GM08714 (cell line): ENCODE data around the gene UGT3A2.

Experiments used
- H3K4me3 ChIP-seq: fragments of 200-500 bp; sonication (Bioruptor generic); 2 replicates; pipeline ENCODE4 v1.5.1; 2014; ENCODE audit warnings: mild to moderate bottlenecking, low read length, inconsistent platforms
- ZNF274 ChIP-seq: IDR thresholded peaks from 2 replicates; pipeline ENCODE4 v1.6.1; 2012; ENCODE audit warnings: mild to moderate bottlenecking, low read depth, low read length

Gene UGT3A2

GRCh38 chr5:36066540-36067210, at the start of gene UGT3A2:
UGT3A2 (minus strand) TSS chr5:36066882; CDS start chr5:36066789, 93 bp downstream.
- no peak within 1 kb of the TSS for H3K4me3 ChIP-seq
- no peak for TF ChIP-seq ZNF274

DNA sequence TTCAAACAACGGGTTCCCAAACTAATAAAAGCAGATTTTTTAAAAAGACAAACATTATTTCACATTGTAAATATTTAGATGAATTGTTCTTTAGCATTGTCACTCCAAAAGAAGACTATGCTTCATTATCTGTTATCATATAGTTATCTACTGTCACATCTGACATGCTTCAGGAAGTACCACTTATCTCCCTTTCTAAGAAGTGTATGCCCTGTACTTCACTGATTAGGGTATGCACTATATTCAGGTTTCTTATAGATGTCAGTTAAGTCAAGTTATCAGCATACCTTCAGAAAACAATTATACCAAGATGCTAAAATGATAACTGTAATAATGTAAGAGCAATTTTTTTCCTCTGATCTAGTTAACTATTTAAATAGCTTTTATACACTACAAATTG, 44.6 kb upstream of the UGT3A2 start:
- no peak for TF ChIP-seq ZNF274
- no peak overlapping the region for H3K4me3 ChIP-seq

DNA sequence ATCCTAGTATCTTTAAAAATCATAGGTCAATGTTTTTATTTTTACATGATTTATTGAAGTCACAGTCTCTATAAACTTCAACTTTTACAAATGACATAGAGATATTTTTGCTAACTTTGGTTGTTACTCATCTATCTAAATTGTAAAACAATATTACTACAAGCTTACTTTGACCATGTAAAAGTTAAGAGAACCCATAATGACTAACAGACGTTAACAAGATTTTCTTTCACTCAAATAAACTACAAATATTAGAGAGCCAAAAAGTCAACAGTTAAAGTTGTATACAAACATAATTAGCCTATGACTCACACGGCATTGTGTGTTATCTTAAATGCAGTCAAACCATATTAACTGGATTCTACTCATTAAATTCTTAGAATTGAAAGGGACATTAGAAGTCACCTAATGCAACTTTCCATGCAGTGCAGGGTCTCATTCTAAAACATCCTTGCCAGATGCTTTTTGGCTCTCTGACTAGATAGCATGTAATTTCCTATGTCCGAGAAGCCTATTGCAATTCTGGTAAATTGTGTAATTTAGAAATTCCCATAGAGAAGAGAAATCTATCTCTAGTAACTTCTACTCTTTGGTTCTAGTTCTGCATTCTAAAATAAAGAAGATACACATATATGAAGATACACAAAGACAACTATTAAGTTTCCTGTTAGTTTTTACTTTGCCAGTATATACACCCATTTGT, 42.2 kb upstream of the UGT3A2 start:
- H3K4me3 ChIP-seq: no peak overlapping the region
- no peak for TF ChIP-seq ZNF274

DNA sequence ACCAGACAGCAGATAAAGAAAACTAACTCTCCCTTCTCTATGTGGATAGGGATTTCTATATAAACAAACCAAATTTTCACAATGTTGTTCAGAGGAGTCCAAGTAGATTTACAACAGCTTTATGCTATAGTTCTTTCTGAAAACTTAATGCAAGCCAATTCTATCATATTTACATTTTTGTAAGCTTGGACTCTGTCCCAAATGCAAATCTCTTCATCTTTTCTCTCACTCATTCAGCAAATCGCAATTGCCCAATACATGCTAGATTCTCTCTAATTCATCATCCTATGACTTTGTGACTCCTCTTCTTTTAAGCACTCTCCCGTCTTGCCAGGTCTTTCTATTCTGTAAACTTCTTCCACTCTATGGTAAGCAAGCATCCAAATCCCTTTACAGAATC, 39.1 kb upstream of the UGT3A2 start:
- no peak overlapping the region for H3K4me3 ChIP-seq
- TF ChIP-seq ZNF274: no peak

DNA sequence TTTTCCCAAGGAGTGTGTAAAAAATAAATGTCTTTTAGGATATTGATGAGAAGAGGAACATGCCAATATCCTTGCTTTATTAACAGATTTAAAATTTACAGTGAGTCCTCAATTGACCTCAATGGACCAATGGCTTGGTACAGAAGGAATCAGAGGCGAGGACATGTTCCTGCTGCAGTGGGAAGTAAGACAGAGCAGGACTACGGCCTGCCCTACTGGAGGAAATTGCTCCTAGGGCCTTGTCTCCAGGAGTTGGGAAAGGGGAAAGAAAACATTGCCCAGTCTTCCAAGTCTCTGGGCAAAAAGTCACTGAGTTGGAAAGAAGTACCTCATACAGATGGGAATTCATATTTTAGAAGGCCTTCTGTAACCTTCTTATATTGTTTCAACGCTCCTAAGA, 33.1 kb upstream of the UGT3A2 start:
- no peak overlapping the region for H3K4me3 ChIP-seq
- TF ChIP-seq ZNF274: no peak

DNA sequence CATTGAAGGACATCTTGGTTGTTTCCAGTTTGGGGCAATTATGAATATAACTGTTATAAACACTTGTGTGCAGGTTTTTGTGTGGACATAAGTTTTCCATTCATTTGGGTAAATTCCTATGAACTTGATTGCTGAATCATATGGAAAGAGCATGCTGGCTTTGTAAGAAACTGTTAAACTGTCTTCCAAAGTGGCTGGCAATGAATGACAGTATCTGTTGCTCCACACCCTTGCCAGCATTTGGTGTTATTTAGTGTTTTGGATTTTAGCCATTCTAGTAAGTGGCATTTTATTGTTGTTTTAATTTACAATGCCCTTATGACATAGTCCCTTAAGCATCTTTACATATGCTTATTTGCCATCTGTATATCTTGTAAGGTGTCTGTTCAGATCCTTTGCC, 29.8 kb upstream of the UGT3A2 start:
- H3K4me3 ChIP-seq: no peak overlapping the region
- no peak for TF ChIP-seq ZNF274

DNA sequence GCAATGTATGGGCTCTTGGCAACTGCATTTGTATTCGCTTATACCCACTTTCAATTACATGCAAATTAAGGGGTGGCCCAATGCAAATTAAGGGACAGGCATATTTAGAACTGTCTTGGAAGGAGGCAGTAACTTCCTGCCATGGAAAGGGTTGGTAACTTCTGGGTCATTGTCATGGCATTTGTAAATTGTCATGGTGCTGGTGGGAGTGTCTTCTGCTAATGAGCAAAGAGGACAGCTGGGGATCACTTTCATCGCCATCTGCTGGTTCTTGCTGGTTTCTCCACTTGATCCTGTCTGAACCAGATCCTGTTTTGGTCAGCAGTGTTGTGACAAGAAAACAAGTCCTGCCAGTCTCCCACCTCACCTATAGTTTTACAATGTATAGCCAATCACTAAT, 23.3 kb upstream of the UGT3A2 start:
- no peak for TF ChIP-seq ZNF274
- H3K4me3 ChIP-seq: no peak overlapping the region

- no peak overlapping the region for H3K4me3 ChIP-seq
Measured at GRCh38 chr5:36079200-36079781, 12.6 kb upstream of the UGT3A2 start.

GRCh38 chr5:36078430-36078829, 11.7 kb upstream of the UGT3A2 start:
- TF ChIP-seq ZNF274: no peak
- no peak overlapping the region for H3K4me3 ChIP-seq

More at GRCh38 chr5:36079200-36079781, 12.6 kb upstream of the UGT3A2 start:
- no peak for TF ChIP-seq ZNF274

GRCh38 chr5:36073595-36074216, 7.0 kb upstream of the UGT3A2 start:
- no peak overlapping the region for H3K4me3 ChIP-seq
- no peak for TF ChIP-seq ZNF274

DNA sequence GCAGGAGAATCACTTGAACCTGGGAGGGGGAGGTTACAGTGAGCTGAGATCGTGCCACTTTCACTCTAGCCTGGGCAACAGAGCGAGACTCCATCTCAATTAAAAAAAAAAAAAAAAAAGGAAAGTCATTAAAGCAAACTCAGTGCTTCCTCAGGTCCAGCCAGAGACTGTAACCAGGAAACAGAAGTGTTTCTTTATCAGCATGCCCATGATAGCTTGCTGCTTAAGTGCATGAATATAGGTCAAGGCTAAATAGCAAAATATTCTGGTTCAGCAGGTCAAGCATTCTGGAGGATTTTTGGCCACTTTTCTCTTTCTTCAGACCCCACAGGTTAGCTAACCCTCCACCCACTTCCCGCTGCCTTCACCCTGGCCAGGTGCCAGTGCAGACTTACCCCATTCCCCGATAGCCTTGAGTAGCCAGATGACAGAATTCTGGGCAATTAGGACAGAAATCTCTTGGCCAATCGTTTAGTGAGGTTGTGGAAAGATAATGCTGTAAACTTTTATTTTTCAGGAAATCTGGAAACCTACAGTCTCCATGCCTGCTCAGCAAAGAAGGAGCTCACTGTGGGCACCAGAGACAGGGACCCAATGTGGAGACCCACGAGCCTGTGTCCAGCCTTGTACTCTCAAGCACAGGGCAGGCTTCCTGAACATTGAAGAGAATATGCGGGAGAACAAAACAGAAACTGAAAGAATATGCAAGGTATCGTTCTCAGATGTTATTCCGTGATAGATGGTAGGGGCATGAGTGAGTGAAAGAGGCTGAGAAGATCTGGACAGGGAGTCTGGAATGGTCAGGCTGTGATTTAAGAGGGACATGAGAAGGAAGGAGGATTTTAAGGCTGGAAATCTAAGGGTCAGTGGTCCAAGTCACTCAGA, 4.2 kb upstream of the UGT3A2 start:
- H3K4me3 ChIP-seq: no peak overlapping the region
- TF ChIP-seq ZNF274: no peak

GRCh38 chr5:36068751-36069281, 2.1 kb upstream of the UGT3A2 start:
- TF ChIP-seq ZNF274: no peak
- H3K4me3 ChIP-seq: no peak overlapping the region

DNA sequence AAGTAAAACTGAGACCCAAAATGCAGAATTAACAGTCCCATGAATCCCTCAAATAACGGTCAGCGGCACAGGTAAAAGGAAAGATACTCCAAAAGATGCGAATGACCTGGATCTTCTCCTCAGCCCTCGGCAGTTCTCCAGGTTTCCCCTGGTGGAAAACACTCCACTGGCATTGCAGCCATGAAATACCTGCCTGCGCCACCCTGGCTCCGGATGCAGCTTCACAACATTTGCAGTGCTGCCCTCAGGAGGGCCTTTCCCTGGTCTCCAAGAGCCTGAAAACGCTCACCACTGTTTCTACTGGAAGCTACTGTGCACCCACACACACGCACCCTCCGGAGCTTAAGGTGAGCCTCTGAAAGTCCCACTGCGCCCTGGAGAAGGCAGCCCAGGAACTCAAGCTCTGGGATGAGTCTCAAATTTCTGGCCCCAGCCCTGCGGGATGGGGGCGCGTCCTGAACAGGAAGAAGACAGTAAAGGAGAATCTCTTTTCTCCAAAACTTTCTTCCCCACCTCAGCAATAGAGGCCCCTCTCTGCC, 612 bp downstream of the UGT3A2 start:
- no peak for TF ChIP-seq ZNF274
- H3K4me3 ChIP-seq: no peak overlapping the region

GRCh38 chr5:36060420-36060887, 6.2 kb downstream of the UGT3A2 start:
- H3K4me3 ChIP-seq: no peak overlapping the region
- no peak for TF ChIP-seq ZNF274
